Measurements from ENCODE around the gene PRDM15.

DNA sequence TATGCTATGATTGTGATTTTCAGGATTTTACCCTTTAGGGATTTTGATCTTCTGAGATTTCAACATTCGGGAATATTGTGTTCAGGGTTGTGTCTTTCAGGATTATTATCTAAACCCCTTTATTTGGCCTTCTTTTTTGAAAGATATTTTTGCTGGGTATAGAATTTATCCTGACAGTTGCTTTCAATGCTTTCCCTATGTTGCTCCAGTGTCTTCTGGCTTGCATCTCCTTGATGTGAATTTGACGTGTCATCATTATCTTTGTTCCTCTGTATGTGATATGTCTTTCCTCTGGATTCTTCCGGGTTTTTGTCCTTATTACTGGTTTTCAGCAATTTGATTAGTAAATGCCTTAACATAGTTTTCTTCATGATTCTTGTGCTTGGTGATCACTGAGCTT lies 86.4 kb downstream of the PRDM15 start:
- TF ChIP-seq, protein P1, sequence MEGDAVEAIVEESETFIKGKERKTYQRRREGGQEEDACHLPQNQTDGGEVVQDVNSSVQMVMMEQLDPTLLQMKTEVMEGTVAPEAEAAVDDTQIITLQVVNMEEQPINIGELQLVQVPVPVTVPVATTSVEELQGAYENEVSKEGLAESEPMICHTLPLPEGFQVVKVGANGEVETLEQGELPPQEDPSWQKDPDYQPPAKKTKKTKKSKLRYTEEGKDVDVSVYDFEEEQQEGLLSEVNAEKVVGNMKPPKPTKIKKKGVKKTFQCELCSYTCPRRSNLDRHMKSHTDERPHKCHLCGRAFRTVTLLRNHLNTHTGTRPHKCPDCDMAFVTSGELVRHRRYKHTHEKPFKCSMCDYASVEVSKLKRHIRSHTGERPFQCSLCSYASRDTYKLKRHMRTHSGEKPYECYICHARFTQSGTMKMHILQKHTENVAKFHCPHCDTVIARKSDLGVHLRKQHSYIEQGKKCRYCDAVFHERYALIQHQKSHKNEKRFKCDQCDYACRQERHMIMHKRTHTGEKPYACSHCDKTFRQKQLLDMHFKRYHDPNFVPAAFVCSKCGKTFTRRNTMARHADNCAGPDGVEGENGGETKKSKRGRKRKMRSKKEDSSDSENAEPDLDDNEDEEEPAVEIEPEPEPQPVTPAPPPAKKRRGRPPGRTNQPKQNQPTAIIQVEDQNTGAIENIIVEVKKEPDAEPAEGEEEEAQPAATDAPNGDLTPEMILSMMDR (conservative IDR thresholded peaks at IDR 0.05; ENCODE audit: low read length) = no peak
- no peak for TF ChIP-seq EZH2phosphoT487 (IDR thresholded peaks at IDR 0.05; ENCODE audit: borderline replicate concordance)
